GM19395 (cell line): Measurements from ENCODE around the gene TIGD6.
"Not testable (repeated sequence)": the region's sequence is repeated elsewhere in the genome, so short reads cannot be mapped to it uniquely, and the experiment has no call there.

Source experiments
- ATAC-seq: cut with Tn5 transposase; IDR thresholded peaks from one replicate; pipeline ENCODE4 v1.9.1; 2021; ENCODE audit warnings: mild to moderate bottlenecking, moderate library complexity; ENCODE audit not compliant: unreplicated experiment

The TIGD6 gene

GRCh38 chr5:150000256-150000989 is at the start of gene TIGD6, which contains the start of gene HMGXB3:
Gene TIGD6, minus strand, starts transcription at chr5:150000654. Its CDS starts 4,306 bp downstream, at chr5:149996348.
Gene HMGXB3, plus strand, starts transcription at chr5:150000739. Its CDS starts 4,114 bp downstream, at chr5:150004853.
- peak; percentile 86 for ATAC-seq

GRCh38 chr5:150046031-150046430 is 45.6 kb upstream of the TIGD6 start:
- ATAC-seq: no peak

GRCh38 chr5:150045549-150045948 is 45.1 kb upstream of the TIGD6 start:
- ATAC-seq: no peak

DNA sequence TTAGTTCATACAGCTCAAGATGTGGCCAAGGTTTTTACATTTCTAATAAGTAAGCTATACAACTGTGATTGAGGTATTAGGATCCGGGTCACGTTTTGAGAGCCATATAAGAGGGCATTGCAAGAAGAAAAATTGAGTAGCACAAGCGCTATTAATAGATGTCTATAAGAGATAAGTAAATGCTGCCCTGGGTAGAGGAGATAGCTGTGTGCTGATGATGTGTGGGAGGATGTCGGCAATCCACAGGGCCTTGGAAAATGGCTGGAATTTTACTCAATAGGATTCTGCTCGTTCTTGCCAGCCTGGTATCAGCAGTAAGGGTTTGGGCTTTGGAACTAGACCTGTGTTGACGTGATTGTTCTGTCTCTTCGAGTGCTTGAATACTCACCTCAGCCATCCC is 44.3 kb upstream of the TIGD6 start:
- ATAC-seq: no peak

GRCh38 chr5:150044329-150044681 is 43.9 kb upstream of the TIGD6 start:
- ATAC-seq: no peak

DNA sequence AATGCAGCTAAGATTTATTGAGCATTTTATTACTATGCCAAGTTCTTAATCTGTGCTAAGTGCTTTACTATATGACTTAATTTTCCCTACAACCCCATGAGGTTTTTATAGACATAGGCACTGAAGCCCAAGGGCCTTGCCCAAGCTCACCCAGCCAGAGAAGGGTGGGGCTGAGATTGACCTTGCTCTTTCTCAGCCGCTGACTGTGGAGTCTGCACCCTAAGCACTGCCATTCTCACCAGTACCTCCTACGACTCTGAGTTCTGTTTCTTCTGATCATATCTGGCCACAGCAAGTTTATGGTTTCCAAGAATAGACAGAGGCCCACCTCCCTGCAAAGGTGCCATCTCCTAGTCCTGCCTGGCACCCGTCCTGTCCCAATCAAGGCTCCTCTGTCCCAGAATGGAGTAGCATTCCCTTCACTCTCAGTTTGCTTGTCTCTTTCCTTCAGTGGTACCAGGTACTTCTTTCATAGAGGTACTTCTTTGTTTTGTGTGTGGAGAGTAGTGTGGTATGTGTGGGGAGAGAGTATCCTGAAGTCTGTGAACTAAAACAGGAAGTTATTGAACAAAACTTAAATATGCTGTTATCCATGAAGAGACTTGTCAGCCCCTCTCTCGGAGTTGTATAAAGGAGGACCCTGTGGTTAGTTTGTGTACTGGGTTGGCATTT is 43.3 kb upstream of the TIGD6 start:
- no peak for ATAC-seq

DNA sequence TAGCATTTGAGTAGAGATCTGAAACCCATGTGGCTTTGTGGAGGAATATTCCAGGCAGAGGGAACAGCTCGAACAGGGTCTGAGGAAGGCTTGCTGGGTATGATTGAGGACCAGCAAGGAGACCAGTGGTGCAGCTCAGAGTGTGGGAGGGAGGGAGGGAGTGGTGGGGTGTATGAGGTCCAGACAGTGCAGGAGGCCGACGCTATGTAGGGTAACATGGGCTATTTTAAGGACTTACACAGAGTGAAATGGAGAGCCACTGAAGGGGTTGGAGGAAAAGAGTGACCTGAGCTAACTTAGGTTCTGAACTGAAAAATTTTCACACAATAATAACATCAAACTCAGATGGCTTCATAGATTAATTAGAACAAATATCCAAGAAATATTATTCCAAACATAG is 42.0 kb upstream of the TIGD6 start:
- no peak for ATAC-seq

DNA sequence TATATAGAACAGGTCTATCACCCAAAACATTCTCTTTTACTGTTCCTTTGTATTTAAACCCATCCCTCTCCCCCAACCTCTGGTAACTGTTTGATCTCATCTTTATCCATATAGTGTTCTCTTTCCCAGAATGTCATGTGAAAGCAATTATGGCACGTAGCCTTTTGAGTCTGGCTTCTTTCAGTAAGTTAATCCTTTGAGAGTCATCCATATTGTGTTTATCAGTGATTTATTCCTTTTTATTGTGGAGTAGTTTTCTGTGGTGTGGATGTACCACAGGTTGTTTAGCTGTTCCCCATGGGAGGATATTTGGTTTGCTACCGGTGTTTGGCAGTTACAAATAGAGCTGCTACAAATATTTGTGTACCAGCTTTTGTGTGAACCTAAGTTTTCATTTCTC is 38.1 kb upstream of the TIGD6 start:
- no peak for ATAC-seq

DNA sequence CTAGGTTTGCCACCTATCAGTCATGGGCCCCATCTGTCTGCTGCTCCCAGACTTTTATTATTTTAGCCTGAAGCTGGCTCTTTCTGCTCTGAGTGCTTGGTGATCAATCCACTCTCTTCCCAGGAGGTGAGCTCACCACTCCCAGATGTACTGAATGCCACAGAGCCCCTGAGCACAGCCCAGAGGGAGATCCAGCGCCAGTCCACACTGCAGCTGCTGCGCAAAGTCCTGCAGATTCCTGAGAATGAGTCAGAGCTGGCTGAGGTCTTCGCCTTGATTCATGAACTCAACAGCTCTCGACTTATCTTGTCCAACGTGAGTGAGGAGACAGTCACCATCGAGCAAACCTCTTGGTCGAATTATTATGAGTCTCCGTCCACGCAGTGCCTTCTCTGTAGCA is 36.1 kb upstream of the TIGD6 start:
- no peak for ATAC-seq

GRCh38 chr5:150035139-150035895 is 34.9 kb upstream of the TIGD6 start:
- ATAC-seq: peak; percentile 92

DNA sequence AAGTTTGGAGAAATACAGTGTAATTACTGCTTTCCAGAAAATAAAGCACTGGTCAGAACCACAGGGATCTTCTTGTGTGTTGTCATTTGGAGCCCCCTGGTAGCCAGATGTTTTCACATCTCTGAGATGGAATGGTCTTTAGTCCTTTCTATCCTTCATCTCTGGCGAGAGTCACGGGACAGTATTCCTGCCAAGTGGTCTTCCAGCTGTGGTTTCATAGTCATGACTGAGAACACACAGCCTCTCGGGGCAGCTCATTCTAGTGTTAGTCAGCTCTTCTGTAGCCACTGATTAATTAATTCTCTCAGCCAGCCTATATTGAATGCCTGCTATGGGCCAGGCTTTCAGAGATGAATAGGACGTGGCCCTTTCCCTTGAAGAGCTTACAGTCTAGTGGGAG is 34.2 kb upstream of the TIGD6 start:
- no peak for ATAC-seq

GRCh38 chr5:150033334-150033733 is 32.9 kb upstream of the TIGD6 start:
- ATAC-seq: no peak

DNA sequence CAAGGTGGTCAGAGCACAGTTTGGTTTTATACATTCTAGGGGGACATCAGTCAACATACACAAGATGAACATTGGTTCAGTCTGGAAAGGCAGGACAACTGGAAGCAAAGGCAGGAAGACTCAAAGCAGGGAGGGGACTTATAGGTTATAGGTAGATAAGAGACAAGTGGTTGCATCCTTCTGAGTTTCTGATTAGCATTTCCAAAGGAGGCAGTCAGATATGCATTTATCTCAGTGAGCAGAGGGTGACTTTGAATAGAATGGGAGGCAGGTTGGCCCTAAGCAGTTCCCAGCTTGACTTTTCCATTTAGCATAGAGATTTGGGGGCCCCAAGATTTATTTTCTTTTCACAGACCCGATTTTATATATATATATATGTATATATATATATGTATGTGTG is 27.6 kb upstream of the TIGD6 start:
- not testable (repeated sequence) for ATAC-seq

GRCh38 chr5:150026682-150027172 is 26.3 kb upstream of the TIGD6 start:
- no peak for ATAC-seq

- ATAC-seq: no peak
Observed at GRCh38 chr5:150024346-150024984, 24.0 kb upstream of the TIGD6 start.

GRCh38 chr5:150023136-150023535 is 22.7 kb upstream of the TIGD6 start:
- ATAC-seq: no peak

DNA sequence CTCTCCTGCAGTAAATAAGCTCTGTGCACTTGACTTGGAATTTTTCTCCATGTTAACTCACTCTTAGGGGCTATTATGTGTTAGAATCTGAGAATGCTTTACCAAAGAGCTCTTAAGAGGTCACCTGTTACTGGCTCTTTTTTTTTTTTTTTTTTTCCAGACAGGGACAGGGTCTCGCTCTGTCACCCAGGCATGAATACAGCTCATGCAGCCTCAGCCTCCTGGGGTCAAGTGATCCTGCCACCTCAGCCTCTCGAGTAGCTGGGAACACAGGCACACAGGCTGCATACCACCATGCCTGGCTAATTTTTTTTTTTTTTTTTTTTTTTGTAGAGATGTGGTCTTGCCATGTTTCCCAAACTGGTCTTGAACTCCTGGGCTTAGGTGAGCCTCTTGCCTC is 22.2 kb upstream of the TIGD6 start:
- no peak for ATAC-seq

DNA sequence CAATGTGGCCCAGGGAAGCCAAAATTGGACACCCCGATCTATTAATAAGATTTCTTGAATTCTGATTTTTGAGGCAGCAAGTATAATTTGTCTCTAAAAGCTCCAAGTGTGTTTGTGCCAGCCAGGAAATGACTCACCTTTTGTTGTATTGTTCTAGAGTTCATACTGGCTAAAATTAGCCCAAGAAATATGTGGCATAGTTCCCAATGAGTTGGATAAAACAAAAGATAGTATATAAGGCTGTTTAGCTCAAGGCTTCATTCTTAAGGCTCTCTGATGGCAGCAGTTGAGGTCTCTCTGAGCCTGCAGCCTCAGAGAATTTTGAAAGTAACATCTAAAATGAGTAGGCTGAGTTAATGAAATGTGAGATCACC is 21.7 kb upstream of the TIGD6 start:
- no peak for ATAC-seq

- ATAC-seq: no peak
Observed at GRCh38 chr5:150021491-150022157, 21.2 kb upstream of the TIGD6 start.

DNA sequence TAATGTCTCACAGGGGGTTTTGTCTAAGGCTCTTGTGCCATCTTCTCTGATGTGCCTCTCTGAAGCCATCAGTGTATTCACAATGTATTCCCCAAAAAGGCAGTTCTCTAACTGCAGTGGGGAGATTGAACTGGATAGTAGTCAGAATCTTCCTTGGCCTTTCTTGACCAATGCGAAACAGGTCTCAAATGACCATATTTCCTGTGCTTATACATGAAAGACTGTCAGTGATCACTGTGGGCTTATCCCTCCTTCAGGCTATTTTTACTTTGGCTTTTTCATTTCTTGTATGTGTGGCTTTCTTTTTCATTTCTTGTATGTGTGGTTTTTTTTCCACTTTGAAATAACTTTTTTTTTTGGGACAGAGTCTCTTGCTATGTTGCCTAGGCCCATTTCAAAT is 19.8 kb upstream of the TIGD6 start:
- ATAC-seq: no peak
